Activated CD4-positive, alpha-beta T cell treated with anti-CD3 and anti-CD28 coated beads, Interleukin-2, amount 50 U/mL, for 48 hours (primary cell): Measurements from ENCODE around the gene COX19.
"Not testable (repeated sequence)": the region's sequence is repeated elsewhere in the genome, so short reads cannot be mapped to it uniquely, and the experiment has no call there.

ENCODE experiments used
- DNase-seq, 2 experiments: peaks; one replicate each; pipeline ENCODE4 v3.0.0-alpha.2; 2020

Gene COX19

GRCh38 chr7:976901-977325 is 1.6 kb upstream of the COX19 start:
- no peak for DNase-seq

GRCh38 chr7:975702-976473 is 539 bp upstream of the COX19 start:
- no peak for DNase-seq

- no peak for DNase-seq
These were observed 1.2 kb downstream of the COX19 start for GRCh38 chr7:974172-974571.

GRCh38 chr7:973312-973711 is 2.0 kb downstream of the COX19 start:
- DNase-seq: no peak

GRCh38 chr7:972676-973309 is 2.6 kb downstream of the COX19 start:
- no peak for DNase-seq

GRCh38 chr7:972110-972509 is 3.2 kb downstream of the COX19 start:
- no peak for DNase-seq

- DNase-seq: no peak
These were observed 4.6 kb downstream of the COX19 start for GRCh38 chr7:970744-971143.

GRCh38 chr7:969403-969802 is 5.9 kb downstream of the COX19 start:
- DNase-seq: no peak

GRCh38 chr7:968205-969105 is 6.9 kb downstream of the COX19 start:
- DNase-seq: no peak

GRCh38 chr7:967361-968082 is 7.8 kb downstream of the COX19 start:
- DNase-seq: no peak

- DNase-seq: no peak
These were observed 8.9 kb downstream of the COX19 start for GRCh38 chr7:966291-967069.

GRCh38 chr7:964401-965231 is 10.7 kb downstream of the COX19 start:
- DNase-seq: no peak

- peak in 1 of 2 experiments; percentile 14 for DNase-seq
These were observed 11.9 kb downstream of the COX19 start for GRCh38 chr7:963236-964078.

GRCh38 chr7:962401-963081 is 12.8 kb downstream of the COX19 start:
- no peak for DNase-seq

- no peak for DNase-seq
These were observed 13.6 kb downstream of the COX19 start for GRCh38 chr7:961546-962400.

GRCh38 chr7:960972-961371 is 14.4 kb downstream of the COX19 start:
- DNase-seq: not testable (repeated sequence)

GRCh38 chr7:960269-960871 is 15.0 kb downstream of the COX19 start:
- no peak for DNase-seq

- DNase-seq: not testable (repeated sequence)
These were observed 15.6 kb downstream of the COX19 start for GRCh38 chr7:959740-960139.
